ENCODE measurements around the gene TENM4. TPM values are rescaled to one million over a fixed set of nuclear protein-coding genes. Genes with fewer than 3 reads are reported as not detected.

TENM4 gene
- total RNA-seq, 1 experiment from 2014 or later: 25.0 TPM

DNA sequence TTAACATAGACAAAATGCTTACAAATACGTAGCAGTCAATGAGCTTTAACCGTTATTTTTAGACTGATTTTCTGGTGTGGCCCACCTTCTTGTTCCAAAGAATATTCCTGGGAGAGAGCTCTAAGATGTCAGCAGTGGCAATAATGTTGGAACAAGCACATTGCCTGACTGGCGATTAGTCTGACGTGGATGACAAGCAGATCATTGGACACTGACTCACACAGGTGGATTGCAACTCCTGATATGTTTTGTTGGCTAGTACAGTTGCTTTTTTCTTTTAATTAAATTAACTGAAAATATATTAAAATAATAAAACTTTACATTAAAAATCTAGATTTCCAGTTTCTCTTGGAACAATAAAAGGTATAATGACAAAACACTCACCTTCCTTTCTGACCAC lies 78.0 kb downstream of the TENM4 start (continued):
- TF ChIP-seq, protein P1, sequence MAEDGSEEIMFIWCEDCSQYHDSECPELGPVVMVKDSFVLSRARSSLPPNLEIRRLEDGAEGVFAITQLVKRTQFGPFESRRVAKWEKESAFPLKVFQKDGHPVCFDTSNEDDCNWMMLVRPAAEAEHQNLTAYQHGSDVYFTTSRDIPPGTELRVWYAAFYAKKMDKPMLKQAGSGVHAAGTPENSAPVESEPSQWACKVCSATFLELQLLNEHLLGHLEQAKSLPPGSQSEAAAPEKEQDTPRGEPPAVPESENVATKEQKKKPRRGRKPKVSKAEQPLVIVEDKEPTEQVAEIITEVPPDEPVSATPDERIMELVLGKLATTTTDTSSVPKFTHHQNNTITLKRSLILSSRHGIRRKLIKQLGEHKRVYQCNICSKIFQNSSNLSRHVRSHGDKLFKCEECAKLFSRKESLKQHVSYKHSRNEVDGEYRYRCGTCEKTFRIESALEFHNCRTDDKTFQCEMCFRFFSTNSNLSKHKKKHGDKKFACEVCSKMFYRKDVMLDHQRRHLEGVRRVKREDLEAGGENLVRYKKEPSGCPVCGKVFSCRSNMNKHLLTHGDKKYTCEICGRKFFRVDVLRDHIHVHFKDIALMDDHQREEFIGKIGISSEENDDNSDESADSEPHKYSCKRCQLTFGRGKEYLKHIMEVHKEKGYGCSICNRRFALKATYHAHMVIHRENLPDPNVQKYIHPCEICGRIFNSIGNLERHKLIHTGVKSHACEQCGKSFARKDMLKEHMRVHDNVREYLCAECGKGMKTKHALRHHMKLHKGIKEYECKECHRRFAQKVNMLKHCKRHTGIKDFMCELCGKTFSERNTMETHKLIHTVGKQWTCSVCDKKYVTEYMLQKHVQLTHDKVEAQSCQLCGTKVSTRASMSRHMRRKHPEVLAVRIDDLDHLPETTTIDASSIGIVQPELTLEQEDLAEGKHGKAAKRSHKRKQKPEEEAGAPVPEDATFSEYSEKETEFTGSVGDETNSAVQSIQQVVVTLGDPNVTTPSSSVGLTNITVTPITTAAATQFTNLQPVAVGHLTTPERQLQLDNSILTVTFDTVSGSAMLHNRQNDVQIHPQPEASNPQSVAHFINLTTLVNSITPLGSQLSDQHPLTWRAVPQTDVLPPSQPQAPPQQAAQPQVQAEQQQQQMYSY (CRISPR knock-in tag; IDR thresholded peaks at IDR 0.05): no peak

DNA sequence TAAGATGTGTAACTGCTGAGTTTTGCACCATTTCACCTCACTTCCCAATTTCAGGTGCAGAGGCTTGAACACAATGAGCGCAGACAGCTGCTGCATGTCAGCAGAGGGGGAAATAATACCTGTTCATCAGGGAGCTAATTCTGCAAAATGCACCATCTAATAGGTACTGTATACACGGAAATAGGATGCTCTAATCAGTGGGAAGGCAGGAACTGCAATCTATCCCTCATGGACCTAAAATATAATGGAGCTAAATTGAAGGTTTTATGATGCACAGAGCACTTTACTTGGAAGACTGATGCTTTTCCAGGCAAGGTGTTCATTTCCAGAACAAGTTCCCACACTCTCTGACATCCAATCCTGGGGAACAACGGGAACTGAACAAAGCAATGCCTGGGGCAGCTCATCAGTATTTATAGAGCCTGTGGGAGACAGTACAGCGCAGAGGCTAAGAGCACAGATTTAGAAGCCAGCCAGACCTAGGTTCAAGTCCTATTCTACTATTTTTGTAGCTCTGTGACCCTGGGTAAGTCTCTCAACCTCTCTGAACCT lies 78.5 kb downstream of the TENM4 start:
- H3K9me3 Mint-ChIP-seq: no peaks in the 10 kb centered on the region

DNA sequence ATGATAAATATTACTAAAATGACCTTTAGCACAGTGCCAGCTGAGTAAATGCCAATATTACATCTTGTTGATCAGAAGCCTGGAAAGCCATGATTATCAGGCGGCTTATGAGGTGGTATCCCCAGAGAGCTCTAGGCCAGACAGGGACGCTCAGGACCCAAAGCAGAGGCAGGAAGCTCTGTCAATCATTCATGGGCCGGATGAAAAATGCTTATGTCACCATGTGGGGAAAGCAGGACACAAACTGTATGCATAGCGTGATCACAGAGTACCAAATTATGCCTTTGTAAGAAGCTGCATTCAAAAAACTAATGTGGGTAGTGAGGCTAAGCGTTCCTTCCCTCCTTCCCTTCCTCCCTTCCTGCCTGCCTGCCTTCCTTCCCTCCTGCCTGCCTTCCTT lies 82.6 kb downstream of the TENM4 start:
- no peak for DNase-seq (ENCODE audit: low spot score)
- H3K27ac Mint-ChIP-seq: no peak overlapping the region
- CTCF ChIA-PET: no interaction called here
- no peak overlapping the region for H3K4me3 Mint-ChIP-seq
- H3K27me3 Mint-ChIP-seq (ENCODE audit: low read depth): no peaks in the 10 kb centered on the region
- H3K9me3 Mint-ChIP-seq: peaks cover 3% of the 10 kb centered on the region; the same call in 1 of the 2 replicates
- POLR2A ChIA-PET: interaction anchor here (0.7 kb wide), 1 partner anchor 295 kb away, joined by 3 read pairs; no protein-coding TSS in a partner anchor
- H3K36me3 Mint-ChIP-seq: no peaks in the 10 kb centered on the region
- H3K4me1 Mint-ChIP-seq: 0 out of 2 replicates have a peak, but pooled peaks cover 3% of the 10 kb centered on the region
- no peak for ATAC-seq
- TF ChIP-seq, protein P2, sequence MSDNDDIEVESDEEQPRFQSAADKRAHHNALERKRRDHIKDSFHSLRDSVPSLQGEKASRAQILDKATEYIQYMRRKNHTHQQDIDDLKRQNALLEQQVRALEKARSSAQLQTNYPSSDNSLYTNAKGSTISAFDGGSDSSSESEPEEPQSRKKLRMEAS (CRISPR knock-in tag; IDR thresholded peaks at IDR 0.05): no peak
- TF ChIP-seq, protein P3, sequence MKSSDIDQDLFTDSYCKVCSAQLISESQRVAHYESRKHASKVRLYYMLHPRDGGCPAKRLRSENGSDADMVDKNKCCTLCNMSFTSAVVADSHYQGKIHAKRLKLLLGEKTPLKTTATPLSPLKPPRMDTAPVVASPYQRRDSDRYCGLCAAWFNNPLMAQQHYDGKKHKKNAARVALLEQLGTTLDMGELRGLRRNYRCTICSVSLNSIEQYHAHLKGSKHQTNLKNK (CRISPR knock-in tag; IDR thresholded peaks at IDR 0.05): no peak
- TF ChIP-seq, protein P4, sequence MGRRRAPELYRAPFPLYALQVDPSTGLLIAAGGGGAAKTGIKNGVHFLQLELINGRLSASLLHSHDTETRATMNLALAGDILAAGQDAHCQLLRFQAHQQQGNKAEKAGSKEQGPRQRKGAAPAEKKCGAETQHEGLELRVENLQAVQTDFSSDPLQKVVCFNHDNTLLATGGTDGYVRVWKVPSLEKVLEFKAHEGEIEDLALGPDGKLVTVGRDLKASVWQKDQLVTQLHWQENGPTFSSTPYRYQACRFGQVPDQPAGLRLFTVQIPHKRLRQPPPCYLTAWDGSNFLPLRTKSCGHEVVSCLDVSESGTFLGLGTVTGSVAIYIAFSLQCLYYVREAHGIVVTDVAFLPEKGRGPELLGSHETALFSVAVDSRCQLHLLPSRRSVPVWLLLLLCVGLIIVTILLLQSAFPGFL (CRISPR knock-in tag; IDR thresholded peaks at IDR 0.05; ENCODE audit: borderline replicate concordance): no peak
- TF ChIP-seq GABPB1 (CRISPR knock-in tag; IDR thresholded peaks at IDR 0.05) (no peak), SMAD3 (CRISPR knock-in tag; IDR thresholded peaks at IDR 0.05; ENCODE audit: borderline replicate concordance) (no peak), JUN (CRISPR knock-in tag; IDR thresholded peaks at IDR 0.05) (no peak)
- TF ChIP-seq, protein P5, sequence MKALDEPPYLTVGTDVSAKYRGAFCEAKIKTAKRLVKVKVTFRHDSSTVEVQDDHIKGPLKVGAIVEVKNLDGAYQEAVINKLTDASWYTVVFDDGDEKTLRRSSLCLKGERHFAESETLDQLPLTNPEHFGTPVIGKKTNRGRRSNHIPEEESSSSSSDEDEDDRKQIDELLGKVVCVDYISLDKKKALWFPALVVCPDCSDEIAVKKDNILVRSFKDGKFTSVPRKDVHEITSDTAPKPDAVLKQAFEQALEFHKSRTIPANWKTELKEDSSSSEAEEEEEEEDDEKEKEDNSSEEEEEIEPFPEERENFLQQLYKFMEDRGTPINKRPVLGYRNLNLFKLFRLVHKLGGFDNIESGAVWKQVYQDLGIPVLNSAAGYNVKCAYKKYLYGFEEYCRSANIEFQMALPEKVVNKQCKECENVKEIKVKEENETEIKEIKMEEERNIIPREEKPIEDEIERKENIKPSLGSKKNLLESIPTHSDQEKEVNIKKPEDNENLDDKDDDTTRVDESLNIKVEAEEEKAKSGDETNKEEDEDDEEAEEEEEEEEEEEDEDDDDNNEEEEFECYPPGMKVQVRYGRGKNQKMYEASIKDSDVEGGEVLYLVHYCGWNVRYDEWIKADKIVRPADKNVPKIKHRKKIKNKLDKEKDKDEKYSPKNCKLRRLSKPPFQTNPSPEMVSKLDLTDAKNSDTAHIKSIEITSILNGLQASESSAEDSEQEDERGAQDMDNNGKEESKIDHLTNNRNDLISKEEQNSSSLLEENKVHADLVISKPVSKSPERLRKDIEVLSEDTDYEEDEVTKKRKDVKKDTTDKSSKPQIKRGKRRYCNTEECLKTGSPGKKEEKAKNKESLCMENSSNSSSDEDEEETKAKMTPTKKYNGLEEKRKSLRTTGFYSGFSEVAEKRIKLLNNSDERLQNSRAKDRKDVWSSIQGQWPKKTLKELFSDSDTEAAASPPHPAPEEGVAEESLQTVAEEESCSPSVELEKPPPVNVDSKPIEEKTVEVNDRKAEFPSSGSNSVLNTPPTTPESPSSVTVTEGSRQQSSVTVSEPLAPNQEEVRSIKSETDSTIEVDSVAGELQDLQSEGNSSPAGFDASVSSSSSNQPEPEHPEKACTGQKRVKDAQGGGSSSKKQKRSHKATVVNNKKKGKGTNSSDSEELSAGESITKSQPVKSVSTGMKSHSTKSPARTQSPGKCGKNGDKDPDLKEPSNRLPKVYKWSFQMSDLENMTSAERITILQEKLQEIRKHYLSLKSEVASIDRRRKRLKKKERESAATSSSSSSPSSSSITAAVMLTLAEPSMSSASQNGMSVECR (CRISPR knock-in tag; IDR thresholded peaks at IDR 0.05; ENCODE audit: borderline replicate concordance): no peak
- TF ChIP-seq, protein P6, sequence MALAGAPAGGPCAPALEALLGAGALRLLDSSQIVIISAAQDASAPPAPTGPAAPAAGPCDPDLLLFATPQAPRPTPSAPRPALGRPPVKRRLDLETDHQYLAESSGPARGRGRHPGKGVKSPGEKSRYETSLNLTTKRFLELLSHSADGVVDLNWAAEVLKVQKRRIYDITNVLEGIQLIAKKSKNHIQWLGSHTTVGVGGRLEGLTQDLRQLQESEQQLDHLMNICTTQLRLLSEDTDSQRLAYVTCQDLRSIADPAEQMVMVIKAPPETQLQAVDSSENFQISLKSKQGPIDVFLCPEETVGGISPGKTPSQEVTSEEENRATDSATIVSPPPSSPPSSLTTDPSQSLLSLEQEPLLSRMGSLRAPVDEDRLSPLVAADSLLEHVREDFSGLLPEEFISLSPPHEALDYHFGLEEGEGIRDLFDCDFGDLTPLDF (CRISPR knock-in tag; IDR thresholded peaks at IDR 0.05): no peak

More for the DNA sequence above, 78.5 kb downstream of the TENM4 start:
- H3K4me3 Mint-ChIP-seq: no peak overlapping the region
- ATAC-seq: no peak
- ChIA-PET POLR2A (no interaction called here), CTCF (interaction anchor here (1.9 kb wide), 1 partner anchor 38 kb away, joined by 11 read pairs; no protein-coding TSS in a partner anchor)
- no peaks in the 10 kb centered on the region for H3K36me3 Mint-ChIP-seq
- peaks cover 3% of the 10 kb centered on the region for H3K4me1 Mint-ChIP-seq
- TF ChIP-seq, protein P7, sequence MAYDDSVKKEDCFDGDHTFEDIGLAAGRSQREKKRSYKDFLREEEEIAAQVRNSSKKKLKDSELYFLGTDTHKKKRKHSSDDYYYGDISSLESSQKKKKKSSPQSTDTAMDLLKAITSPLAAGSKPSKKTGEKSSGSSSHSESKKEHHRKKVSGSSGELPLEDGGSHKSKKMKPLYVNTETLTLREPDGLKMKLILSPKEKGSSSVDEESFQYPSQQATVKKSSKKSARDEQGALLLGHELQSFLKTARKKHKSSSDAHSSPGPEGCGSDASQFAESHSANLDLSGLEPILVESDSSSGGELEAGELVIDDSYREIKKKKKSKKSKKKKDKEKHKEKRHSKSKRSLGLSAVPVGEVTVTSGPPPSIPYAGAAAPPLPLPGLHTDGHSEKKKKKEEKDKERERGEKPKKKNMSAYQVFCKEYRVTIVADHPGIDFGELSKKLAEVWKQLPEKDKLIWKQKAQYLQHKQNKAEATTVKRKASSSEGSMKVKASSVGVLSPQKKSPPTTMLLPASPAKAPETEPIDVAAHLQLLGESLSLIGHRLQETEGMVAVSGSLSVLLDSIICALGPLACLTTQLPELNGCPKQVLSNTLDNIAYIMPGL (CRISPR knock-in tag; IDR thresholded peaks at IDR 0.05): no peak
- TF ChIP-seq JUN (CRISPR knock-in tag; IDR thresholded peaks at IDR 0.05) (no peak), ESRRA (CRISPR knock-in tag; IDR thresholded peaks at IDR 0.05; ENCODE audit: borderline replicate concordance) (no peak), CBFB (CRISPR knock-in tag; IDR thresholded peaks at IDR 0.05; ENCODE audit: low read depth) (no peak), ZNF263 (CRISPR knock-in tag; IDR thresholded peaks at IDR 0.05; ENCODE audit: low read depth) (no peak), ZNF232 (CRISPR knock-in tag; IDR thresholded peaks at IDR 0.05) (no peak), FOXK1 (CRISPR knock-in tag; IDR thresholded peaks at IDR 0.05) (no peak), MYBL2 (CRISPR knock-in tag; IDR thresholded peaks at IDR 0.05) (no peak)
- TF ChIP-seq, protein P2 (CRISPR knock-in tag; IDR thresholded peaks at IDR 0.05): no peak
- TF ChIP-seq, protein P8, sequence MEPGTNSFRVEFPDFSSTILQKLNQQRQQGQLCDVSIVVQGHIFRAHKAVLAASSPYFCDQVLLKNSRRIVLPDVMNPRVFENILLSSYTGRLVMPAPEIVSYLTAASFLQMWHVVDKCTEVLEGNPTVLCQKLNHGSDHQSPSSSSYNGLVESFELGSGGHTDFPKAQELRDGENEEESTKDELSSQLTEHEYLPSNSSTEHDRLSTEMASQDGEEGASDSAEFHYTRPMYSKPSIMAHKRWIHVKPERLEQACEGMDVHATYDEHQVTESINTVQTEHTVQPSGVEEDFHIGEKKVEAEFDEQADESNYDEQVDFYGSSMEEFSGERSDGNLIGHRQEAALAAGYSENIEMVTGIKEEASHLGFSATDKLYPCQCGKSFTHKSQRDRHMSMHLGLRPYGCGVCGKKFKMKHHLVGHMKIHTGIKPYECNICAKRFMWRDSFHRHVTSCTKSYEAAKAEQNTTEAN (CRISPR knock-in tag; IDR thresholded peaks at IDR 0.05): no peak
- TF ChIP-seq, protein P9, sequence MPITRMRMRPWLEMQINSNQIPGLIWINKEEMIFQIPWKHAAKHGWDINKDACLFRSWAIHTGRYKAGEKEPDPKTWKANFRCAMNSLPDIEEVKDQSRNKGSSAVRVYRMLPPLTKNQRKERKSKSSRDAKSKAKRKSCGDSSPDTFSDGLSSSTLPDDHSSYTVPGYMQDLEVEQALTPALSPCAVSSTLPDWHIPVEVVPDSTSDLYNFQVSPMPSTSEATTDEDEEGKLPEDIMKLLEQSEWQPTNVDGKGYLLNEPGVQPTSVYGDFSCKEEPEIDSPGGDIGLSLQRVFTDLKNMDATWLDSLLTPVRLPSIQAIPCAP (CRISPR knock-in tag; IDR thresholded peaks at IDR 0.05): no peak
- no peak overlapping the region for H3K27ac Mint-ChIP-seq
- no peaks in the 10 kb centered on the region for H3K27me3 Mint-ChIP-seq (ENCODE audit: low read depth)
- DNase-seq (ENCODE audit: low spot score): no peak

Data from WTC11 (cell line).